Uterus (tissue), 4 donors: Measurements from ENCODE around the gene LY6G6F. TPM values are rescaled to one million over a fixed set of nuclear protein-coding genes. Genes with fewer than 3 reads are reported as not detected.

ENCODE experiments used
- DNase-seq, 2 donors: peaks; one replicate each; pipeline ENCODE4 v3.0.0-alpha.2; 2019 to 2020
- H3K27ac ChIP-seq, 2 donors: fragments of 200-600 bp; sonication (generic); 1 replicate in 1 of 2; 2 replicates in 1 of 2; pipeline ENCODE4 v1.5.1; 2016 to 2018
- H3K27me3 ChIP-seq, 2 donors: fragments of 200-600 bp; sonication (generic); one replicate each; pipeline ENCODE4 v1.5.1; 2018 to 2019; ENCODE audit warnings: control low read depth in 1 of 2
- H3K36me3 ChIP-seq, 2 donors: fragments of 200-600 bp; sonication (generic); one replicate each; pipeline ENCODE4 v1.5.1; 2019; ENCODE audit warnings: control low read depth in 1 of 2
- H3K4me1 ChIP-seq, 2 donors: fragments of 200-600 bp; sonication (generic); one replicate each; pipeline ENCODE4 v1.5.1; 2018 to 2019; ENCODE audit warnings: control low read depth in 1 of 2
- H3K4me3 ChIP-seq, 2 donors: fragments of 200-600 bp; sonication (generic); 1 replicate in 1 of 2; 2 replicates in 1 of 2; pipeline ENCODE4 v1.5.1; 2018 to 2019; ENCODE audit warnings: mild to moderate bottlenecking in 1 of 2
- H3K9me3 ChIP-seq, 2 donors: fragments of 200-600 bp; sonication (generic); one replicate each; pipeline ENCODE4 v1.5.1; 2019; ENCODE audit warnings: control low read depth in 1 of 2
- POLR2A ChIP-seq, 2 donors: fragments of 450-650 bp; IDR thresholded peaks; one replicate each; pipeline ENCODE4 v1.6.1; 2016; ENCODE audit warnings: antibody characterized with exemption in 2 of 2, mild to moderate bottlenecking in 1 of 2, moderate library complexity in 1 of 2
- intact Hi-C: fragments of 100-400 bp; cut with DNase I; formaldehyde crosslinking; loops from one replicate; pipeline ENCODE4 v1.15.1; 2023; ENCODE audit warnings: low total_unique reads
- total RNA-seq, 4 donors: library from RNA; depleted of rRNA in 3 of 4; stranded (reverse); fragments of >200 nt in 3 of 4; gene quantifications; one replicate each; pipeline versions ENCODE4 v1.1.0 to v1.2.4, GENCODE V29; 2014 to 2023
- TF ChIP-seq, protein P1 (sequence below), 4 experiments: fragments of 200-600 bp in 2 of 4; fragments of 450-650 bp in 2 of 4; sonication (generic) in 2 of 4; IDR thresholded peaks; one replicate each; pipeline ENCODE4 v1.5.1; 2016 to 2019; ENCODE audit warnings: antibody characterized with exemption in 4 of 4, mild to moderate bottlenecking in 2 of 4, moderate library complexity in 1 of 4
- donor health status: DM: yes; HTN: yes; CAD: no.

LY6G6F gene, protein sequence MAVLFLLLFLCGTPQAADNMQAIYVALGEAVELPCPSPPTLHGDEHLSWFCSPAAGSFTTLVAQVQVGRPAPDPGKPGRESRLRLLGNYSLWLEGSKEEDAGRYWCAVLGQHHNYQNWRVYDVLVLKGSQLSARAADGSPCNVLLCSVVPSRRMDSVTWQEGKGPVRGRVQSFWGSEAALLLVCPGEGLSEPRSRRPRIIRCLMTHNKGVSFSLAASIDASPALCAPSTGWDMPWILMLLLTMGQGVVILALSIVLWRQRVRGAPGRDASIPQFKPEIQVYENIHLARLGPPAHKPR
- total RNA-seq, result not detected

DNA sequence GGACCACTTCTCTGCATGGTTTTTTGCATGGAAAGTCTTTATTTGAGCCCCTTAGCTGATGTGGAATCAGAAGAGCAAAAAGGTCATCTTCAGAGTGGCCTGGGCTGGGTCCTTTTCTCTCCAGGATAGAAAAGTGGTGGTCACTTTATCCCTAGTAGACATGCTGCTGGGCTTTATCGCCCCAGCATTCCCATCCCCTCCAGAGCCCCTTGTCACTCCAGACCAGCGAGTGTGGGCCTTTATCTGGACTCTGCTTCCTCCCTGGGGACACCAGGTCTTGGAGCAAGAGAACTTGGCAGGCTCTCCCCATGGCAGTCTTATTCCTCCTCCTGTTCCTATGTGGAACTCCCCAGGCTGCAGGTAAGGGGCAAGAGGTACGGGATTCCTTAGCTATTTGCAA, at the start of gene LY6G6F:
TSS of gene LY6G6F (plus strand) at position 268 of the 400 bp plus-strand sequence. CDS start at position 309, 41 bp downstream.
- intact Hi-C loops, result no loop called here
- Histone ChIP-seq H3K9me3 (no peaks in the 10 kb centered on the region), H3K4me1 (peaks cover 5 to 6% of the 10 kb centered on the region in 2 donors), H3K27ac (no peak within 1 kb of the TSS), H3K36me3 (no peaks in the 10 kb centered on the region), H3K27me3 (no peaks in the 10 kb centered on the region), H3K4me3 (no peak within 1 kb of the TSS)
- TF ChIP-seq POLR2A (IDR thresholded peaks at IDR 0.05), result no peak
- TF ChIP-seq, protein P1, sequence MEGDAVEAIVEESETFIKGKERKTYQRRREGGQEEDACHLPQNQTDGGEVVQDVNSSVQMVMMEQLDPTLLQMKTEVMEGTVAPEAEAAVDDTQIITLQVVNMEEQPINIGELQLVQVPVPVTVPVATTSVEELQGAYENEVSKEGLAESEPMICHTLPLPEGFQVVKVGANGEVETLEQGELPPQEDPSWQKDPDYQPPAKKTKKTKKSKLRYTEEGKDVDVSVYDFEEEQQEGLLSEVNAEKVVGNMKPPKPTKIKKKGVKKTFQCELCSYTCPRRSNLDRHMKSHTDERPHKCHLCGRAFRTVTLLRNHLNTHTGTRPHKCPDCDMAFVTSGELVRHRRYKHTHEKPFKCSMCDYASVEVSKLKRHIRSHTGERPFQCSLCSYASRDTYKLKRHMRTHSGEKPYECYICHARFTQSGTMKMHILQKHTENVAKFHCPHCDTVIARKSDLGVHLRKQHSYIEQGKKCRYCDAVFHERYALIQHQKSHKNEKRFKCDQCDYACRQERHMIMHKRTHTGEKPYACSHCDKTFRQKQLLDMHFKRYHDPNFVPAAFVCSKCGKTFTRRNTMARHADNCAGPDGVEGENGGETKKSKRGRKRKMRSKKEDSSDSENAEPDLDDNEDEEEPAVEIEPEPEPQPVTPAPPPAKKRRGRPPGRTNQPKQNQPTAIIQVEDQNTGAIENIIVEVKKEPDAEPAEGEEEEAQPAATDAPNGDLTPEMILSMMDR (IDR thresholded peaks at IDR 0.05), result no peak
- no peak for DNase-seq

DNA sequence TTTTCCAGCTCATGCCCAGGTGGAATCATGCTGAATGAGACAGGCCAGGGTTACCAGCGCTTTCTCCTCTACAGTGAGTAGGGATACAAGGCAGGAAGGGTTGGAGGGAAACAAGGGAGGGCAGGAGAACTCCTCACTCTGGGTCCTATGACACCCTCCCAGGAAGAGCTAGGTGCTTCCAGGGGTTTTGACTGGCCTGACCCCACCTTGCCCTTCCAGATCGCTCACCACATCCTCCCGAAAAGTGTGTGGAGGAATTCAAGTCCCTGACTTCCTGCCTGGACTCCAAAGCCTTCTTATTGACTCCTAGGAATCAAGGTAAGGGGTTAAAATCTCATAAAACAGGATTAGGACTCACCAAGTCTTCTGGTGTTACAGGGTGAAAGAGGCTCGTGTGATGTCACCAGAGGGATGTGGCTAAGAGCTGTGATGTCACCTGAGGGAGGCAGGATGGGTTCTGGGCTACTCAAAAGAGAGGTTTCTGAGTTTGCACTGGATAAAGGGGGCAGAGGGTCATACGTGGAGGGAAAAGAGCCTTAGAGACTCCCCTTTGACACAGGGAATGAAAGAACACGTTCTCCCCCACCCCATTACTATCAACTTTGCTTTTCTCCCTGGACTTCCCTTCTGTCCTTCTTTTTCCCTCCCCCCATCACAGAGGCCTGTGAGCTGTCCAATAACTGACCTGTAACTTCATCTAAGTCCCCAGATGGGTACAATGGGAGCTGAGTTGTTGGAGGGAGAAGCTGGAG, 49.1 kb upstream of the LY6G6F start:
- intact Hi-C loops, result no loop called here
- Histone ChIP-seq H3K27me3 (no peaks in the 10 kb centered on the region), H3K4me3 (no peak overlapping the region), H3K27ac (no peak overlapping the region), H3K9me3 (no peaks in the 10 kb centered on the region), H3K4me1 (peaks cover 11 to 16% of the 10 kb centered on the region in 2 donors), H3K36me3 (no peaks in the 10 kb centered on the region)
- DNase-seq, result no peak
- TF ChIP-seq POLR2A (IDR thresholded peaks at IDR 0.05), result no peak
- TF ChIP-seq, protein P1 (IDR thresholded peaks at IDR 0.05), result no peak

DNA sequence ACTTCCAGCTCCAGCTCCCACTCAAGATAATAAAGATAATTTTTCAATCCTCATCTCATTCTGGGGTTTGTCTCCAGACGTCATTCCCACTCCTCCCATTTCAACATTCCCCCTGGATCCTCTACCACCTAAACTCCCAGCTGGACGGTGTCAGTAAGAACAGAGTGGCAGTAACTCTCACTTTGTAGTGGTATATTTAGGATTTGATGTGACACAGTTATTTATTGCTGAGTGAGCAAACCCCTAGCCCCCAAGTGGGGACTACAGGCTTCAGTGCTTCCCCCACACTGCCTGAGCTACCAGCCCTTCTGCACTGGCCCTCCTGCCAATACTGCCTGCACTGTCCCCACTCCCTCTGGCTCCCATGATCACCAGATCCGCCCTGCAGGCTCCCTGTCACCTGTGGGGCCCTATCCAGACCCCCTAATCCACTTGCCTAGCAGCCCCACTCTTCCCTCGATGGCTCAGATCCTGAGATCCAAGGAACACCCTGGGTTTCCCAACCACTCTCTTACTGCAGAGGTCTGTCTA, 48.4 kb upstream of the LY6G6F start:
- intact Hi-C loops, result no loop called here
- H3K36me3 ChIP-seq, result no peaks in the 10 kb centered on the region
- H3K4me3 ChIP-seq, result no peak overlapping the region
- H3K4me1 ChIP-seq, result peaks cover 11 to 16% of the 10 kb centered on the region in 2 donors
- no peaks in the 10 kb centered on the region for H3K27me3 ChIP-seq
- H3K9me3 ChIP-seq, result no peaks in the 10 kb centered on the region
- TF ChIP-seq, protein P1 (IDR thresholded peaks at IDR 0.05), result no peak
- TF ChIP-seq POLR2A (IDR thresholded peaks at IDR 0.05), result no peak
- H3K27ac ChIP-seq, result no peak overlapping the region
- DNase-seq, result no peak

DNA sequence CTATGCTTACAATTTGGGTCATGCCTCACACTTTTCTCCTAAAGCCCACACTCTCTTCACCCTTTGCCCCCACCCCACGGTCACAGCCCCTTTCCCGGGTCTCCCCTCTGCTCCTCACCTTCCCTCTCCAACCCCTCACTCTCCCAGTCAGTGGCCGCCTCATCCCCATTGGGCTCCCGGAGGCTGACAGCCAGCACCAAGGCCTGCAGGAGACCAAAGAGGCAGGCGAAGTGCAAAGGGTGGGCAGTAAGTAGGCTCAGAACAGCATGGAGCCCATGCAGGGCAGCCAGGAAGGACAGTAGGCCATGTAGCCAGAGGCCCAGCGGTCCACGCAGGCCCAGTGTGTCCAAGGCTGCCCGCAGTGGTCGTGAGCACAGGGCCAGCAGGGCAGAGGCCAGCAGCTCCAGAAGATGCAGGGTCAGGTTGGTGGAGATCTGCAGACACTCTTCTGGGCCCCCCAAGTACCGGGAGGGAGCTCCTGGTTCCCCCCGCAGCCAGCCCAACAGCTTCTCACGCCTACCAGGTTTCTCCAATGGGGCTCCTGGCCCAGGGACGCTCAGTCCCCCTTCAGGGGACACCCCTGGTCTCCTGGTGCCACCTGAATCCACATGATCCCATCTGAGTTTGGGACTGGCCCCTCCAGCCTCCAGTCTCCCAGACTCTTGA, 47.5 kb upstream of the LY6G6F start:
- peak overlapping the region; percentile 58 to 71 for H3K4me3 ChIP-seq

DNA sequence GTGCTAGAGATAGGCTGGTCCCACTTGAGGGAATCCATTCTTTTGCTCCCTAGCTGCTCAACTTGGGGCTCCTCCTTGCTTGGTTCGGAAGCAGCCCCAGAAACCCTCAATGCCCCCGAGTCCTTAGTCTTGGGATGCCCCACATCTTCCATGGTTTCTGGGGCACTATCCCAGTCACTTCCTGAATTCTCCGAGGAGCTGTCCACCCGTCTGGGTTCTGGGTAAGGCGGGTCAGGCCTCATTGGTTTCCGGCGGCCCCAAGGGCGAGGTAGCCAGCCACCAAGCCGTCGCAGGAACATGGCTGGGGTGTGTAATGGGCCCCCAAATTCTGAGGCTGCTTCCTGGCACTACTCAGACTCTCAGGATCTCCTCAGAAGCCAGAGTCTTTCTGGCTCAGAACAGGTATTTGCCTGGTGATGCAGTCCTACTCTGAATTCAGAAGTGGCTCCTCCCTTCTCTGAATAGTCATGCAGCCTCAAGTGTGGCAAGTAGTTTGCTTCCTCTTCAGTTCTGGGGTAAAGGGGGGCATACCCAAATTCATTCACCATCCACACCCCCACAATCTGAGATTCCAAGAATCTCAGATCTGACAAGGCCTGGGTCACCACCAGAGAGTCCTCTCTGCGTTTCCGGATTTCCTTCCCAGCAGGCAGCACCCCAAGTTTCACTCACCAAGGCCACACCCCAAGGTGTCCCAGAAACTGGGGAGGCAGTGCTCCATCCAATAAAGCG, 46.9 kb upstream of the LY6G6F start:
- H3K27ac ChIP-seq, result peak overlapping the region; percentile 81 to 91
- H3K27me3 ChIP-seq, result no peaks in the 10 kb centered on the region
- H3K4me3 ChIP-seq, result peak overlapping the region; percentile 58 to 71
- no peaks in the 10 kb centered on the region for H3K36me3 ChIP-seq
- H3K4me1 ChIP-seq, result peaks cover 11 to 19% of the 10 kb centered on the region in 2 donors
- intact Hi-C loops, result no loop called here
- TF ChIP-seq, protein P1 (IDR thresholded peaks at IDR 0.05), result no peak
- TF ChIP-seq POLR2A (IDR thresholded peaks at IDR 0.05), result no peak
- no peaks in the 10 kb centered on the region for H3K9me3 ChIP-seq
- no peak for DNase-seq

More for the DNA sequence above, 47.5 kb upstream of the LY6G6F start:
- intact Hi-C loops, result no loop called here
- H3K4me1 ChIP-seq, result peaks cover 11 to 19% of the 10 kb centered on the region in 2 donors
- no peaks in the 10 kb centered on the region for H3K27me3 ChIP-seq
- DNase-seq, result no peak
- peak overlapping the region; percentile 81 to 91 for H3K27ac ChIP-seq
- H3K9me3 ChIP-seq, result no peaks in the 10 kb centered on the region
- no peak for TF ChIP-seq POLR2A (IDR thresholded peaks at IDR 0.05)
- H3K36me3 ChIP-seq, result no peaks in the 10 kb centered on the region
